GM13976 (cell line): ENCODE results near the gene IER5L.
"Not testable (repeated sequence)": the region's sequence is repeated elsewhere in the genome, so short reads cannot be mapped to it uniquely, and the experiment has no call there.

Experiments
- DNase-seq: peaks from one replicate; pipeline ENCODE4 v3.0.0; 2012; ENCODE audit warnings: low spot score
- in situ Hi-C: fragments of 300-500 bp; cut with MboI; formaldehyde crosslinking; loops from one replicate; pipeline ENCODE4 v1.12.0; 2022; ENCODE audit warnings: low sequenced_read_pairs, mixed read lengths, inconsistent platforms; ENCODE audit not compliant: unreplicated experiment
- TF ChIP-seq, protein P1 (sequence below): IDR thresholded peaks from 2 replicates; pipeline ENCODE4 v1.5.1; 2012; ENCODE audit warnings: borderline replicate concordance, mild to moderate bottlenecking; ENCODE audit not compliant: insufficient read depth; ENCODE audit errors: extremely low read depth, missing control alignments, control extremely low read depth

Gene IER5L

DNA sequence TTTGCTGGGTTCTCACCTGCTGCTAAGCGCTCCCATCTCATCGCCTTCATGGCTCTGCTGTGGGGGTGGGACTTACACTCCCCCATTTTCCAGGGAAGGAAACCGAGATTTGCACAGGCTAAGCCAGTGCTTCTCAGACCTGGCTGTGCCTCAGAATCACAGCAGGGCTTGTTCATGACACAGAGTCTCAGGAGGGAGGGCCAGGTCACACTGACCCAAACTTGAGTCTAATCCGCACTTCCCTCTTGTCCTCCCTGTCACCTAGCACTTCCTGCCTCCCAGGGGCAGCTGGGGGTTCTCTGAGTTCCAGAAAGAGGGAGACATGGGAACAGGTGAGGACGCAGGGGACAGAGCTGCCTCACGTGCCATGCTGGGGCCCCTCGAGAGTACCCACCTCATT, 15.6 kb upstream of the IER5L start:
- no peak for DNase-seq
- TF ChIP-seq, protein P1, sequence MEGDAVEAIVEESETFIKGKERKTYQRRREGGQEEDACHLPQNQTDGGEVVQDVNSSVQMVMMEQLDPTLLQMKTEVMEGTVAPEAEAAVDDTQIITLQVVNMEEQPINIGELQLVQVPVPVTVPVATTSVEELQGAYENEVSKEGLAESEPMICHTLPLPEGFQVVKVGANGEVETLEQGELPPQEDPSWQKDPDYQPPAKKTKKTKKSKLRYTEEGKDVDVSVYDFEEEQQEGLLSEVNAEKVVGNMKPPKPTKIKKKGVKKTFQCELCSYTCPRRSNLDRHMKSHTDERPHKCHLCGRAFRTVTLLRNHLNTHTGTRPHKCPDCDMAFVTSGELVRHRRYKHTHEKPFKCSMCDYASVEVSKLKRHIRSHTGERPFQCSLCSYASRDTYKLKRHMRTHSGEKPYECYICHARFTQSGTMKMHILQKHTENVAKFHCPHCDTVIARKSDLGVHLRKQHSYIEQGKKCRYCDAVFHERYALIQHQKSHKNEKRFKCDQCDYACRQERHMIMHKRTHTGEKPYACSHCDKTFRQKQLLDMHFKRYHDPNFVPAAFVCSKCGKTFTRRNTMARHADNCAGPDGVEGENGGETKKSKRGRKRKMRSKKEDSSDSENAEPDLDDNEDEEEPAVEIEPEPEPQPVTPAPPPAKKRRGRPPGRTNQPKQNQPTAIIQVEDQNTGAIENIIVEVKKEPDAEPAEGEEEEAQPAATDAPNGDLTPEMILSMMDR, result no peak
- in situ Hi-C loops, result no loop called here

DNA sequence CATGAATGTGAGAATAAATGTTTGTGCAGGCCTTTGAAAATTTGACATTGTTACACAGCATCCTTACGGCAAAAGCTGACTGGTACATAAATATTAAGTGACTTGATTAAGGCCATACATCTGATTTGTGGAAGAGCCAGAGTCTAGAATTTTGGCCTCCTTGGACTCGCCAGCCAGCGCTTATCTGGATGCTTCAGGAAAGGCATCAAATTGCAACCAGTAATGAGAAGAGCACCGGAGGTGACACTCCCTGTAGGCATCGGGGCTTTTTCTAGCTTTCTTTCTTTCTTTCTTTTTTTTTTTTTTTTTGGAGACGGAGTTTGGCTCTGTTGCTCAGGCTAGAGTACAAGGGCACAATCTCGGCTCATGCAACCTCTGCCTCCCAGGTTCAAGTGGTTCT, 13.2 kb upstream of the IER5L start:
- no peak for DNase-seq

DNA sequence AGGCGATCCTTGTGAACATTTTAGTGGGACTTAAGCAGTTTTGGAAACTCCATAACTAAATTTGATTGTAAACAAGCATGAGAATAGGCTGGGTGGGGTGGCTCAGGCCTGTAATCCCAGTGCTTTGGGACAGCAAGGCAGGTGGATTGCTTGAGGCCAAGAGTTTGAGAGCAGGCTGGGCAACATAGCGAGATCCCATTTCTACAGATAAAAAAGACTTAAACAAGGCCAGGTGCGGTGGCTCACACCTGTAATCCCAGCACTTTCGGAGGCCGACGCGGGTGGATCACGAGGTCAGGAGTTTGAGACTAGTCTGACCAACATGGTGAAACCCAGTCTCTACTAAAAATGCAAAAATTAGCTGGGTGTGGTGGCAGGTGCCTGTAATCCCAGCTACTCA, 11.9 kb upstream of the IER5L start:
- in situ Hi-C loops, DNase-seq: not testable (repeated sequence)

More for the DNA sequence above, 13.2 kb upstream of the IER5L start:
- in situ Hi-C loops, result no loop called here
- TF ChIP-seq, protein P1, result no peak

DNA sequence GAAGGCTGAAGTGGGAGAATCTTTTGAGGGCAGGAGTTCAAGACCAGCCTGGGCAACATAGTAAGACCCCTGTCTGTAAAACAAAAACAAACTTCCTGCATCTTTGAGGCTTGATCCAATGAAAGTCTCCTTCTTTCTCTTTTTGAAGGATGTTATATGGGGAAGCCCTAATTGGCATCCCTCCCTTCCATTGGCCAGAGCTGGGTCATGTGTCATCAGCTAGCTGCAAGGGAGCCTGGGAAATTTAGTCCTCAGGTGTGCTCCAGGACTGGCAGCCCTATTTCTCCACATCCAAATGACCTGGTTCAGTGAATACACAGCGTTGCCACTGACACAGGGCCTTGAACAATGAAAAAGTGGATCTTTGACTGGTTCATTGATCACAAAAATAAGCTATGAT, 9.0 kb upstream of the IER5L start:
- TF ChIP-seq, protein P1, result no peak
- no peak for DNase-seq
- in situ Hi-C loops, result no loop called here

DNA sequence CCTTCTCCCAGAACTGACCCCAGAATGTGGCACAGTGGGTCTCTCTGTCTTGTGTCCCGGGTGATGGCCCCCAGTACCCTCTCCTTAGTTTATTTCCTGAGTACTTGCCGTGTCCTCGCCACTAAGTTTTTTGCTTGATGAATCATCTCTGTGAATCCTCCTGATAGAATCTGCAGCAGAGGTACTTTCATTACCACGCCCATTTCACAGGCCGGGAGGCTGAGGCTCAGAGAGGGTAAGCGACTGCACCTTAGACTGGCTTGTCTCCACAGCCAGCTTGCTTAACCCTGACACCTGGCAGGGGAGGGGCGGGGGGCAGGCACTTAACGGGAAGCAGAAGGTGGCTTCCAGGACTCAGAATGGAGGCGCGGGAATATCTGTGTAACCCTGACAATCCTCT, 7.9 kb upstream of the IER5L start:
- TF ChIP-seq, protein P1, result no peak
- no peak for DNase-seq
- in situ Hi-C loops, result no loop called here

DNA sequence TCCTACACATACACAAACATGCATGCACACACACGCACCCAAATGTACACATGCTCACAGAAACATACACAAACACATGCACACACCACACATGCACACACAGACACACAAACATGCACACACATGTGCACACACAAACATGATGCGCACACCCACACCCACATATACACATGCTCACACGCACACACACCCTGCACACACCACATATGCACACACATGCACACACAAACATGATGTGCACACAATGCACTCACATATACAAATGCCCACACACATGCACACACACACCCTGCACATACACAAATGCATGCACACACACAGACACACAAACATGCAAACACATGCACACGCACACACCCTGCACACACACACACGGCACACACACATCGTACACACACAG, 7.3 kb upstream of the IER5L start:
- in situ Hi-C loops, result no loop called here
- TF ChIP-seq, protein P1, result no peak
- DNase-seq, result no peak

DNA sequence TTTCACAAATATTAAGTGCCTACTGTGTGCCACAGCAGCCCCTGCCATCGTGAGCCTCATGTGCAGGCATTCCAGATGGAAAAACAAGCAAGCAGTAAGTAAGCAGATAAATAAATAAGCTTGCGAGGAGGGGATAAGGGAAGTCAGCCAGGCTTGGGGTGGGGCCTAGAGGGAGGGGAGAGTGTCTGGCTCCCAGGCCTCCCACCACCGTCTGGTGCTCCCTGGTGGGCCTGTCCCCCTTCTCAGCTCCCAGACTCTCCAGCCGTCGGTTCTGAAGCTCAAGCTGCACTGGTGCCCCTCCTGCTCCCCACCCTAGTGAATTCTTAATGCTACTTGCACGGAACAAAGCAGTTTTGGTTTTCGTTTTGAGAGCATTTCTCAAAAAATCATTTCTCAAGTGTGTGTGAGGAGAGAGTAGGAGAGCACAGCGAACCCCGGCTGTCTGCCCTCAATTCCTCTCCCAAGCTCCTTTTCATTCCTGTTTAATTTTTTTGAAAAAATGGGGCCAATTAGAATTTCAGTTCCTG, 6.6 kb upstream of the IER5L start:
- in situ Hi-C loops, result no loop called here
- DNase-seq, result no peak
- TF ChIP-seq, protein P1, result no peak
